A549 (cell line): Measurements from ENCODE around the gene PCNX2.

Source experiments
- BHLHE40 ChIP-seq: IDR thresholded peaks from 2 replicates; pipeline ENCODE4 v1.6.1; 2012; ENCODE audit warnings: low read depth, low read length, inconsistent platforms
- CHD2 ChIP-seq: fragments of 150-350 bp; IDR thresholded peaks from 2 replicates; pipeline ENCODE4 v1.6.1; 2014; ENCODE audit warnings: low read length; ENCODE audit not compliant: partially characterized antibody
- CTCF ChIP-seq: fragments of >200 bp; sonication (Bioruptor Twin); formaldehyde crosslinking; IDR thresholded peaks from 3 replicates; pipeline ENCODE4 v1.5.1; 2016
- KDM5A ChIP-seq: fragments of 200-600 bp; sonication (generic); IDR thresholded peaks from 2 replicates; pipeline ENCODE4 v1.6.1; 2016; ENCODE audit warnings: antibody characterized with exemption, mild to moderate bottlenecking
- REST ChIP-seq: fragments of 200-600 bp; sonication (generic); IDR thresholded peaks from 2 replicates; pipeline ENCODE4 v1.6.1; 2016; ENCODE audit warnings: antibody characterized with exemption, mild to moderate bottlenecking, moderate library complexity
- ZNF302 ChIP-seq: fragments of 250-450 bp; sonication (Bioruptor Pico); IDR thresholded peaks from 2 replicates; pipeline ENCODE4 v1.9.0; 2021; ENCODE audit warnings: inconsistent platforms, mild to moderate bottlenecking, moderate library complexity

- no peak for TF ChIP-seq CTCF
- TF ChIP-seq BHLHE40, result no peak
- no peak for TF ChIP-seq KDM5A
- TF ChIP-seq ZNF302 (CRISPR knock-in tag), result no peak
- no peak for TF ChIP-seq REST
- TF ChIP-seq CHD2, result no peak
Measured at GRCh38 chr1:233343262-233343661, 47.7 kb upstream of the PCNX2 start.
